Stimulated activated CD4-positive, alpha-beta T cell treated with anti-CD3 and anti-CD28 coated beads, Interleukin-15, amount 100 ng/mL, for 1 hour (primary cell): ENCODE results near the gene DIPK1B.
"Not testable (repeated sequence)": the region's sequence is repeated elsewhere in the genome, so short reads cannot be mapped to it uniquely, and the experiment has no call there.

Experiments used
- DNase-seq, 2 donors: peaks; one replicate each; pipeline ENCODE4 v3.0.0-alpha.2; 2020; ENCODE audit warnings: low read depth in 1 of 2, low spot score in 1 of 2

The DIPK1B gene

GRCh38 chr9:136698635-136699246 is 13.6 kb upstream of the DIPK1B start:
- no peak for DNase-seq

- no peak for DNase-seq
Observed at GRCh38 chr9:136700304-136700703, 12.1 kb upstream of the DIPK1B start.

GRCh38 chr9:136700959-136701667 is 11.3 kb upstream of the DIPK1B start:
- peak in 1 of 2 donors; percentile 50 for DNase-seq

- no peak for DNase-seq
Observed at GRCh38 chr9:136701668-136702053, 10.7 kb upstream of the DIPK1B start.

GRCh38 chr9:136703276-136703860 is 9.0 kb upstream of the DIPK1B start:
- DNase-seq, result no peak

- DNase-seq, result not testable (repeated sequence)
Observed at GRCh38 chr9:136704741-136705140, 7.6 kb upstream of the DIPK1B start.

GRCh38 chr9:136705564-136705963 is 6.8 kb upstream of the DIPK1B start:
- DNase-seq, result no peak

- DNase-seq, result no peak
Observed at GRCh38 chr9:136707011-136707410, 5.4 kb upstream of the DIPK1B start.

- DNase-seq, result no peak
Observed at GRCh38 chr9:136707849-136708517, 4.4 kb upstream of the DIPK1B start.

- no peak for DNase-seq
Observed at GRCh38 chr9:136709454-136710109, 2.8 kb upstream of the DIPK1B start.

GRCh38 chr9:136710543-136710942 is 1.8 kb upstream of the DIPK1B start:
- DNase-seq, result no peak

GRCh38 chr9:136711219-136711648 is 1.1 kb upstream of the DIPK1B start:
- not testable (repeated sequence) for DNase-seq

GRCh38 chr9:136712690-136713544 is 545 bp downstream of the DIPK1B start:
- DNase-seq, result no peak

- no peak for DNase-seq
Observed at GRCh38 chr9:136713550-136713949, 1.2 kb downstream of the DIPK1B start.

- DNase-seq, result no peak
Observed at GRCh38 chr9:136714096-136714892, 1.9 kb downstream of the DIPK1B start.

GRCh38 chr9:136714893-136715274 is 2.5 kb downstream of the DIPK1B start:
- DNase-seq, result no peak

GRCh38 chr9:136717399-136717798 is 5.0 kb downstream of the DIPK1B start:
- no peak for DNase-seq

GRCh38 chr9:136718345-136719194 is 6.2 kb downstream of the DIPK1B start:
- DNase-seq, result no peak
